Peyer's patch (tissue), 4 donors: ENCODE results near the gene STK24.

Experiments used
- CTCF ChIP-seq, 6 experiments: fragments of 450-650 bp in 4 of 6; fragments of 200-600 bp in 2 of 6; sonication (generic) in 1 of 6; IDR thresholded peaks; one replicate each; pipeline ENCODE4 v1.5.1; 2017 to 2019; ENCODE audit warnings: antibody characterized with exemption in 6 of 6, mild to moderate bottlenecking in 3 of 6, moderate library complexity in 1 of 6
- POLR2A ChIP-seq, 2 donors: fragments of 450-650 bp; IDR thresholded peaks; one replicate each; pipeline ENCODE4 v1.5.1; 2017; ENCODE audit warnings: antibody characterized with exemption in 2 of 2, mild to moderate bottlenecking in 2 of 2, moderate library complexity in 2 of 2

GRCh38 chr13:98449273-98449672 lies 127.6 kb downstream of the STK24 start:
- no peak for TF ChIP-seq CTCF (IDR thresholded peaks at IDR 0.05)
- TF ChIP-seq POLR2A (IDR thresholded peaks at IDR 0.05), result no peak
